ENCODE measurements around the gene EHD2. TPM values are rescaled to one million over a fixed set of nuclear protein-coding genes. Genes with fewer than 3 reads are reported as not detected.
"Not testable (repeated sequence)": the region's sequence is repeated elsewhere in the genome, so short reads cannot be mapped to it uniquely, and the experiment has no call there.

The EHD2 gene
- total RNA-seq, 3 donors from 2014 or later: 38.8 to 121 (median 67.2) TPM

DNA sequence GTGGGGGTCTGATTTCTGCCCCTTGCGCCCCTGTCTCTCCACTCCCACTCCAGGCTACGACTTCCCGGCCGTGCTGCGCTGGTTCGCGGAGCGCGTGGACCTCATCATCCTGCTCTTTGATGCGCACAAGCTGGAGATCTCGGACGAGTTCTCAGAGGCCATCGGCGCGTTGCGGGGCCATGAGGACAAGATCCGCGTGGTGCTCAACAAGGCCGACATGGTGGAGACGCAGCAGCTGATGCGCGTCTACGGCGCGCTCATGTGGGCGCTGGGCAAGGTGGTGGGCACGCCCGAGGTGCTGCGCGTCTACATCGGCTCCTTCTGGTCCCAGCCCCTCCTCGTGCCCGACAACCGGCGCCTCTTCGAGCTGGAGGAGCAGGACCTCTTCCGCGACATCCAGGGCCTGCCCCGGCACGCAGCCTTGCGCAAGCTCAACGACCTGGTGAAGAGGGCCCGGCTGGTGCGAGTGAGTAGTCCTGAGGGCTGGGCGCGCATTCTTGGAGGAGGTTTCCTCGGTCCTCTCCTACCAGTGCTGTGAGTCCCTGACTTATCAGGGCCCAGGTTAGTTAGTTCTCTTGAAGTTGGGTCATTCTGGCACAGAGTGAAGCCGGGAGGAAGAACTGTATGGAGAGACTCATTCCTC, 12.7 kb downstream of the EHD2 start:
- TF ChIP-seq POLR2A (IDR thresholded peaks at IDR 0.05): no peak
- no peak for TF ChIP-seq POLR2AphosphoS5 (IDR thresholded peaks at IDR 0.05)
- no peak for TF ChIP-seq CTCF (IDR thresholded peaks at IDR 0.05)
- DNase-seq (ENCODE audit: low spot score in 2 of 2): peak in 1 of 2 donors; percentile 64
- peak overlapping the region; percentile 56 to 95 for H3K27ac ChIP-seq
- H3K4me3 ChIP-seq: no peak overlapping the region
- no peaks in the 10 kb centered on the region for H3K9me3 ChIP-seq
- no peaks in the 10 kb centered on the region for H3K27me3 ChIP-seq
- peaks cover 9 to 13% of the 10 kb centered on the region in 2 donors for H3K4me1 ChIP-seq
- H3K36me3 ChIP-seq: no peaks in the 10 kb centered on the region
- intact Hi-C loops (cut with DNase I; ENCODE audit: low total_unique reads): no loop called here

- no peaks in the 10 kb centered on the region for H3K27me3 ChIP-seq
- intact Hi-C loops (cut with DNase I; ENCODE audit: low total_unique reads): no loop called here
- DNase-seq (ENCODE audit: low spot score in 2 of 2): no peak
- TF ChIP-seq POLR2A (IDR thresholded peaks at IDR 0.05) (no peak), POLR2AphosphoS5 (IDR thresholded peaks at IDR 0.05) (no peak), CTCF (IDR thresholded peaks at IDR 0.05) (no peak)
- H3K4me1 ChIP-seq: peaks cover 9 to 13% of the 10 kb centered on the region in 2 donors
- H3K9me3 ChIP-seq: no peaks in the 10 kb centered on the region
- no peak overlapping the region for H3K4me3 ChIP-seq
- H3K27ac ChIP-seq: peak overlapping the region; percentile 56 to 95
- H3K36me3 ChIP-seq: no peaks in the 10 kb centered on the region
These were observed 13.2 kb downstream of the EHD2 start for GRCh38 chr19:47726467-47726866.

DNA sequence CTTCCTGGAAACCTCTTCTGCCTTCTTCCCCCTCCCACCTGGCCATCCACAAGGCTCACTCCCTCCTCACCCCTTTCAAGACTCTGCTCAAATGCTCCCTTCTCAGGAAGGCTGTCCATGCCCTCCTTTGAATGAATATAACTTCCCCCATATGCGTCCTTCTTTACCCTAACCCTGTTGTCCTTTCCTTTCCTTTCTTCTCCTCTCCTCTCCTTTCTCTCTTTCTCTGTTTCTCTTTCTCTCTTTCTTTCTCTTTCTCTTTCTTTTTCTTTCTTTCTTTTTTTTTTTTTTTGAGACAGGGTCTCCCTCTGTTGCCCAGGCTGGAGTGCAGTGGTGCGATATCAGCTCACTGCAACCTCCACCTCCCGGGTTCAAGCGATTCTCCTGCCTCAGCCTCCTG, 15.1 kb downstream of the EHD2 start:
- not testable (repeated sequence) for H3K4me1 ChIP-seq

GRCh38 chr19:47729468-47729798, 16.2 kb downstream of the EHD2 start:
- DNase-seq (ENCODE audit: low spot score in 2 of 2): peak; percentile 89 to 92
- intact Hi-C loops (cut with DNase I; ENCODE audit: low total_unique reads): no loop called here
- Histone ChIP-seq H3K4me1 (peaks cover 3 to 7% of the 10 kb centered on the region in 2 donors), H3K4me3 (peak overlapping the region in 2 of 3 donors; percentile 47 to 65), H3K9me3 (no peaks in the 10 kb centered on the region), H3K27ac (peak overlapping the region; percentile 94 to 95), H3K27me3 (no peaks in the 10 kb centered on the region), H3K36me3 (no peaks in the 10 kb centered on the region)
- TF ChIP-seq POLR2A (IDR thresholded peaks at IDR 0.05): no peak
- no peak for TF ChIP-seq CTCF (IDR thresholded peaks at IDR 0.05)
- peak in 2 of 3 donors; percentile 30 to 41 for TF ChIP-seq POLR2AphosphoS5 (IDR thresholded peaks at IDR 0.05)

More for the DNA sequence above, 15.1 kb downstream of the EHD2 start:
- H3K27ac ChIP-seq: peak overlapping the region; percentile 94 to 95
- H3K36me3 ChIP-seq; H3K9me3 ChIP-seq; intact Hi-C loops (cut with DNase I; ENCODE audit: low total_unique reads); H3K27me3 ChIP-seq; H3K4me3 ChIP-seq; DNase-seq (ENCODE audit: low spot score in 2 of 2): not testable (repeated sequence)

- intact Hi-C loops (cut with DNase I; ENCODE audit: low total_unique reads): no loop called here
- H3K9me3 ChIP-seq: no peaks in the 10 kb centered on the region
These were observed 16.7 kb downstream of the EHD2 start for GRCh38 chr19:47729799-47730520.

More at GRCh38 chr19:47729799-47730520, 16.7 kb downstream of the EHD2 start:
- no peaks in the 10 kb centered on the region for H3K27me3 ChIP-seq
- H3K27ac ChIP-seq: peak overlapping the region; percentile 94 to 95
- peak overlapping the region in 2 of 3 donors; percentile 47 to 65 for H3K4me3 ChIP-seq
- TF ChIP-seq CTCF (IDR thresholded peaks at IDR 0.05) (no peak), POLR2AphosphoS5 (IDR thresholded peaks at IDR 0.05) (peak in 1 of 3 donors; percentile 9)
- H3K4me1 ChIP-seq: peaks cover 3 to 7% of the 10 kb centered on the region in 2 donors
- no peaks in the 10 kb centered on the region for H3K36me3 ChIP-seq
- DNase-seq (ENCODE audit: low spot score in 2 of 2): peak; percentile 78 to 88
